ENCODE data around the gene PDZD7.

The PDZD7 gene

GRCh38 chr10:101020427-101021075 lies 10.4 kb downstream of the PDZD7 start:
- no peak for DNase-seq (ENCODE audit: low read depth in 2 of 2, low spot score in 1 of 2)

GRCh38 chr10:101019440-101019703 lies 11.6 kb downstream of the PDZD7 start:
- DNase-seq (ENCODE audit: low read depth in 2 of 2, low spot score in 1 of 2) = no peak

GRCh38 chr10:101018600-101019439 lies 12.1 kb downstream of the PDZD7 start:
- peak in 1 of 2 donors; percentile 44 for DNase-seq (ENCODE audit: low read depth in 2 of 2, low spot score in 1 of 2)

GRCh38 chr10:101018118-101018599 lies 12.8 kb downstream of the PDZD7 start:
- DNase-seq (ENCODE audit: low read depth in 2 of 2, low spot score in 1 of 2) = no peak

- DNase-seq (ENCODE audit: low read depth in 2 of 2, low spot score in 1 of 2) = no peak
Observed at GRCh38 chr10:101016814-101017213, 14.1 kb downstream of the PDZD7 start.

- DNase-seq (ENCODE audit: low read depth in 2 of 2, low spot score in 1 of 2) = no peak
Observed at GRCh38 chr10:101015582-101015973, 15.4 kb downstream of the PDZD7 start.

GRCh38 chr10:101014966-101015581 lies 15.9 kb downstream of the PDZD7 start:
- no peak for DNase-seq (ENCODE audit: low read depth in 2 of 2, low spot score in 1 of 2)

- DNase-seq (ENCODE audit: low read depth in 2 of 2, low spot score in 1 of 2) = peak; percentile 37 to 66
Observed at GRCh38 chr10:101014230-101014884, 16.6 kb downstream of the PDZD7 start.

GRCh38 chr10:101013365-101013825 lies 17.5 kb downstream of the PDZD7 start:
- no peak for DNase-seq (ENCODE audit: low read depth in 2 of 2, low spot score in 1 of 2)

GRCh38 chr10:101012525-101013364 lies 18.2 kb downstream of the PDZD7 start:
- peak in 1 of 2 donors; percentile 54 for DNase-seq (ENCODE audit: low read depth in 2 of 2, low spot score in 1 of 2)

GRCh38 chr10:101011517-101012423 lies 19.2 kb downstream of the PDZD7 start:
- DNase-seq (ENCODE audit: low read depth in 2 of 2, low spot score in 1 of 2) = no peak

GRCh38 chr10:101010329-101010728 lies 20.6 kb downstream of the PDZD7 start:
- no peak for DNase-seq (ENCODE audit: low read depth in 2 of 2, low spot score in 1 of 2)

- DNase-seq (ENCODE audit: low read depth in 2 of 2, low spot score in 1 of 2) = no peak
Observed at GRCh38 chr10:101008823-101009423, 22.0 kb downstream of the PDZD7 start.

- no peak for DNase-seq (ENCODE audit: low read depth in 2 of 2, low spot score in 1 of 2)
Observed at GRCh38 chr10:101007915-101008822, 22.8 kb downstream of the PDZD7 start.

- no peak for DNase-seq (ENCODE audit: low read depth in 2 of 2, low spot score in 1 of 2)
Observed at GRCh38 chr10:101007099-101007711, 23.7 kb downstream of the PDZD7 start.

GRCh38 chr10:101006593-101007098 lies 24.3 kb downstream of the PDZD7 start:
- no peak for DNase-seq (ENCODE audit: low read depth in 2 of 2, low spot score in 1 of 2)

GRCh38 chr10:101005869-101006567 lies 24.9 kb downstream of the PDZD7 start:
- DNase-seq (ENCODE audit: low read depth in 2 of 2, low spot score in 1 of 2) = no peak

Data from stimulated activated CD8-positive, alpha-beta memory T cell treated with anti-CD3 and anti-CD28 coated beads, Interleukin-4, amount 100 ng/mL, for 4 hours (primary cell).